Cardiac fibroblast (primary cell): ENCODE results near the gene PXN.

Source experiments
- DNase-seq, 2 donors: peaks; one replicate each; pipeline versions ENCODE4 v3.0.0 to v3.0.0-alpha.2; 2010; ENCODE audit warnings: low read depth in 2 of 2
- H3K4me3 ChIP-seq, 2 donors: replicated peaks in 1 of 2; 1 replicate in 1 of 2; 2 replicates in 1 of 2; pipeline ENCODE4 v1.5.1; 2011; ENCODE audit warnings: low read depth in 2 of 2, low read length in 2 of 2, mild to moderate bottlenecking in 2 of 2, moderate library complexity in 1 of 2
- TF ChIP-seq, protein P1 (sequence below): IDR thresholded peaks from one replicate; pipeline ENCODE4 v1.5.1; 2011; ENCODE audit warnings: low read depth, mild to moderate bottlenecking, low read length, inconsistent platforms

The PXN gene

DNA sequence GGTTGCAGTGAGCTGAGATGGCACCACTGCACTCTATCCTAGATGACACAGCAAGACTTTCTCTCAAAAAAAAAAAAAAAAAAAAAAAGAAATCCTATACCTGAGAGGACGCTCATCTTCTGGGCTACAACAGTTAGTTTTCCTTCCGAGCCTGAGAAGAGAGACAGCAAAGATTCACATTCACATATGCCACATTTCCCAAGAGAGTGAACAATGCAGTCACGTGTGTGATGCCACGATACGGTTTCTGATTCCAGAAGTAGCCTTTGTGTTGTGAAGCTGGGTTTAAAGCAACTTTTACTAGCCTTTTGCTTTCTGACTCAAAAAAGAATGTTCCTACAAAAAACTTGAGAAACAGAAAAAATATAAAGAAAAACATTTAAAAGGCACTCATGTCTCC is 90.5 kb downstream of the PXN start:
- no peak for DNase-seq
- TF ChIP-seq, protein P1, sequence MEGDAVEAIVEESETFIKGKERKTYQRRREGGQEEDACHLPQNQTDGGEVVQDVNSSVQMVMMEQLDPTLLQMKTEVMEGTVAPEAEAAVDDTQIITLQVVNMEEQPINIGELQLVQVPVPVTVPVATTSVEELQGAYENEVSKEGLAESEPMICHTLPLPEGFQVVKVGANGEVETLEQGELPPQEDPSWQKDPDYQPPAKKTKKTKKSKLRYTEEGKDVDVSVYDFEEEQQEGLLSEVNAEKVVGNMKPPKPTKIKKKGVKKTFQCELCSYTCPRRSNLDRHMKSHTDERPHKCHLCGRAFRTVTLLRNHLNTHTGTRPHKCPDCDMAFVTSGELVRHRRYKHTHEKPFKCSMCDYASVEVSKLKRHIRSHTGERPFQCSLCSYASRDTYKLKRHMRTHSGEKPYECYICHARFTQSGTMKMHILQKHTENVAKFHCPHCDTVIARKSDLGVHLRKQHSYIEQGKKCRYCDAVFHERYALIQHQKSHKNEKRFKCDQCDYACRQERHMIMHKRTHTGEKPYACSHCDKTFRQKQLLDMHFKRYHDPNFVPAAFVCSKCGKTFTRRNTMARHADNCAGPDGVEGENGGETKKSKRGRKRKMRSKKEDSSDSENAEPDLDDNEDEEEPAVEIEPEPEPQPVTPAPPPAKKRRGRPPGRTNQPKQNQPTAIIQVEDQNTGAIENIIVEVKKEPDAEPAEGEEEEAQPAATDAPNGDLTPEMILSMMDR: no peak
- no peak overlapping the region for H3K4me3 ChIP-seq

DNA sequence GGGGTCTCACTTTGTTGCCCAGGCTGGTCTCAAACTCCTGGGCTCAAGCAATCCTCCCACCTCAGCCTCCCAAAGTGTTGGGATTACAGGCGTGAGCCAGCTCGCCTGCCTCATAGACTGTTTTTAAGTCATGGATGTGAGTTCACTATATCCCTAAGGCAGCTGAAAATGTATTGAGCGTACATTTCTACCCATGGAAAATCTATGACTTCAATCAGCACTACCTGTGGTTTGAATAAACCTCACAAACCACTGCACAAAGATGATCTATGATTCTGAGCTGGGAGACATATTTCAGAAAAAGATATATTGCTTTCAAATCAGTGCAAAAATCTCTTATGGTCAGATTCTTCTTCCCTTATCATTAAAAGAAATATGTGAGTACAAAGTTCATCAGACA is 93.5 kb downstream of the PXN start:
- H3K4me3 ChIP-seq: no peak overlapping the region
- TF ChIP-seq, protein P1: no peak
- no peak for DNase-seq

DNA sequence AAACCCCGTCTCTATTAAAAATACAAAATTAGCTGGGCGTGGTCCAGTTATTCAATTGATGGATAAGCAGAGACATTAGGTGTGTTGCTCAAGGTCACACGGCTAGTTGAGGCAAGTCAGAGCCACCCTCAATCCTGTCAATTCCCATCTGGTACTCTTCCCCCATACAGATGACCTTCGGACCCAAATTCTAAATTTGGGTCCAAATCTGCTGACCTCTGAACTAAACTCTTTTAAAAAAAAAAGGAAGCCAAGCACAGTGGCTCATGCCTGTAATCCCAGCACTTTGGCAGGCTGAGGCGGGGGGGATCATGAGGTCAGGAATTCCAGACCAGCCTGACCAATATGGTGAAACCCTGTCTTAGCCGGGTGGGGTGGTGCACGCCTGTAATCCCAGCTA is 94.9 kb downstream of the PXN start:
- DNase-seq: no peak
- no peak overlapping the region for H3K4me3 ChIP-seq
- TF ChIP-seq, protein P1: no peak

- no peak overlapping the region for H3K4me3 ChIP-seq
- TF ChIP-seq, protein P1: no peak
- no peak for DNase-seq
Observed at GRCh38 chr12:120169946-120170345, 95.6 kb downstream of the PXN start.

DNA sequence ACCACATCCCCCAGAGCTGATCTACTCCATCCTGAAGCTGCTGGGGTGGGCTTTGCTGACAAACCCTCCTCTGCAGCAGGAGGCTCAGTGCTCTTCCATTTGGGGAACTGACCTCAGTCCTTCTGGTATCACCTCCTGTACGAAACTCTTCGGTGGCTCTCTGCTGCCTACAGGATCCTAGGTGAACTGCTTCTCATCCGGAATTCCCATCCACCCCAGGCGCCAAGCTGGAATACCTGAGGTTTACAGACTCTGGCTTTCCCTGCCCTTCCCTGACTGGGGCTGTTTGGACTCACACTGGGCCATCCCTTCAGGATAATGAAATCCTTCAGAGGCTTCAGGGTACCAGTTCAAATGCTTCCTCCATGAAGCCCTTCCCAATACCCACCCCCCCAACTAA is 97.2 kb downstream of the PXN start:
- no peak overlapping the region for H3K4me3 ChIP-seq
- DNase-seq: no peak
- TF ChIP-seq, protein P1: no peak

DNA sequence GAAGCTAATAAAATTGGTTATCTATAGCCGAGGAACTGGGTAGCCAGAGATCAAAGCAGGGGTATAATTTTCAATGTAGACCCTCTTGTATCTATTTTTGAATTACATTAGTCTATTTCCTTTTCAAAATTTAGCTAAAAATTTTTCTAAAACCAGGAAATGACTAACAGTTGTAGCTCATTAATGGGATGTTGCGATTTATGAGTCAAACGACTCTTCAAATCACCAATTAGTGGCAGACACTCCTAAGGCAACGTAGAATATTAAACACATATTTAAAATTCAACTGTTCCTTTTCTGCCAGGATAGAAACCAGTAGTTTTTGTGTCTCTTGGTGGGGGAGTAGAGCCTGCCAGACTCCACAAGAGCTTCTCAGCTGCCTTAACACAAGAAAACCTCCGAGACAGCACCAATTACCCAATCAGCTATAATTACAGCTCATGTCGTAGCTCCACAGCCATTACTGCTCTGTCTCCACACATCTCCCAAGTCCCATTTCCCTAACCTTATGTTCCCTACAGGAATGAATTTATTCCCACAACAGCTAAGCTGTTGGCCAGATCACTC is 97.9 kb downstream of the PXN start:
- no peak for DNase-seq
- TF ChIP-seq, protein P1: no peak
- no peak overlapping the region for H3K4me3 ChIP-seq

GRCh38 chr12:120164293-120164692 is 101.2 kb downstream of the PXN start:
- DNase-seq: no peak
- TF ChIP-seq, protein P1: no peak
- H3K4me3 ChIP-seq: no peak overlapping the region
